Measurements from ENCODE around the gene PCOLCE2. TPM values are rescaled to one million over a fixed set of nuclear protein-coding genes. Genes with fewer than 3 reads are reported as not detected.

The PCOLCE2 gene
- total and polyA plus RNA-seq, 10 of the 15 experiments (the other 5 are each of a cell fraction or from before 2014, with no cell fraction given), result 0.11 to 7.6 (median 0.40) TPM

DNA sequence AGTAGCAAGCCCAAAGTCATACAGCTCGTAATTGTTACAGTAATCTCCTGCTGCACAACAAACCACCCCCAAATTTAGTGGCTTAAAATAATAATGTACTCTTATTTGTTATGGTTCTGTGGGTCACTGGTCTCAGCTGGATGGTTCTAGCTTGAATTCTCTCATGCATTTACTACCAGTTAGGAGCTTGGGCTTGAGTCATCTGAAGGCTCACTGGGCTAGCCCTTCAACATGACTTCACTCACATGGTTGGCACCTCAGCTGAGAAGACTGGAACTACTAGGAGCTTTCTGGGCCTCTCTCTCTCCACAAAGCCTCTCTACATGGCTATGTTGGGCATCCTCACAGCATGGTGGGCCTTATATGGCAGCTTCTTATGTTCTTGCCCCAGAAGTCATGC, 12.5 kb downstream of the PCOLCE2 start (continued):
- TF ChIP-seq IRF4 (IDR thresholded peaks at IDR 0.05; ENCODE audit: low read depth, low read length), result no peak
- TF ChIP-seq ZSCAN29 (IDR thresholded peaks at IDR 0.05), result no peak
- TF ChIP-seq NR2F1 (conservative IDR thresholded peaks at IDR 0.05), result no peak
- no peak for TF ChIP-seq PAX8 (IDR thresholded peaks at IDR 0.05)

DNA sequence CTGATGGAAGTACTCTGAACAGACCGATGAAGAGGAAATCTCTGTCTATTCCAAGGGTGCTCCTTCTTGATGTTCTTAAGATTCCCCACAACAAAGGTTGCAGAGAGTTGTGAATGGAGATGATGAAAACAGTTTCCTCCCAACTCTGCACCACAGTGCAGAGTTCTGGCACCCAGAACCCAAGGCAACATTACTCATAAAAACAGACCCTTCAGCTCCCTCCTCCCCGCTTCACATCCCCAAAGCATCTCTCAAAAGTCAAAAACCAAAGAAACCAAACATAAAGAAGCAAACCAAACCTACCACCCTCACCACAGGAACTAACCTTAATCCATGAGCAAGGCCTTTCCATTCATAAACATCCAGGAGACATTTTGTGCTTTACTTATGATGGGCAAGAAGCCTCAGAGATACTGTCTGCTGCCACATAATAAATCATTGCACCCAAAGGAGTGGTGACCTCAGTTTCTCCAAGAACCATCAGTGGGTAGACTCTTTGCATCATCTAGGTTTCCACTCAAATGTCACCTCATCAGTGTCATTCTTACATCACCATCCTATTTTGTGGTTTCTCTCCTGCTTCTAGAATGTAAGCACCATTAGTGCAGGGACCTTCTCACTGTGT, 13.2 kb downstream of the PCOLCE2 start:
- SMC1A ChIA-PET (ENCODE audit: uncharacterized antibody, unreplicated experiment), result no interaction called here
- no peaks in the 10 kb centered on the region for H3K9me3 ChIP-seq (replicated peaks; ENCODE audit: control insufficient read depth, insufficient read depth, low read length)
- H3K27me3 ChIP-seq (replicated peaks in 1 of 2; ENCODE audit: control insufficient read depth in 2 of 2, insufficient read depth in 2 of 2, low read length in 1 of 2), result no peaks in the 10 kb centered on the region
- H3K79me2 ChIP-seq (ENCODE audit: control insufficient read depth, insufficient read depth, low read length), result no peaks in the 10 kb centered on the region
- no peak overlapping the region for H3K9ac ChIP-seq (ENCODE audit: control insufficient read depth, insufficient read depth, low read length)
- H3K27ac ChIP-seq (ENCODE audit: control insufficient read depth, insufficient read depth), result no peak overlapping the region
- H3K4me2 ChIP-seq (ENCODE audit: control insufficient read depth, insufficient read depth), result no peak overlapping the region
- FAIRE-seq, result no peak
- intact Hi-C loops (cut with micrococcal nuclease; ENCODE audit: unreplicated experiment), result no loop called here
- RAD21 ChIA-PET (ENCODE audit: unreplicated experiment), result no interaction called here
- POLR2A ChIA-PET, result no interaction called here
- H3K4me3 ChIP-seq, result no peak overlapping the region
- DNase-seq (ENCODE audit: low read depth, low spot score), result no peak
- no peak for TF ChIP-seq NR2F1 (conservative IDR thresholded peaks at IDR 0.05)
- TF ChIP-seq, protein P1, sequence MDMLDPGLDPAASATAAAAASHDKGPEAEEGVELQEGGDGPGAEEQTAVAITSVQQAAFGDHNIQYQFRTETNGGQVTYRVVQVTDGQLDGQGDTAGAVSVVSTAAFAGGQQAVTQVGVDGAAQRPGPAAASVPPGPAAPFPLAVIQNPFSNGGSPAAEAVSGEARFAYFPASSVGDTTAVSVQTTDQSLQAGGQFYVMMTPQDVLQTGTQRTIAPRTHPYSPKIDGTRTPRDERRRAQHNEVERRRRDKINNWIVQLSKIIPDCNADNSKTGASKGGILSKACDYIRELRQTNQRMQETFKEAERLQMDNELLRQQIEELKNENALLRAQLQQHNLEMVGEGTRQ (IDR thresholded peaks at IDR 0.05; ENCODE audit: borderline replicate concordance, low read depth, low read length), result no peak
- TF ChIP-seq, protein P2, sequence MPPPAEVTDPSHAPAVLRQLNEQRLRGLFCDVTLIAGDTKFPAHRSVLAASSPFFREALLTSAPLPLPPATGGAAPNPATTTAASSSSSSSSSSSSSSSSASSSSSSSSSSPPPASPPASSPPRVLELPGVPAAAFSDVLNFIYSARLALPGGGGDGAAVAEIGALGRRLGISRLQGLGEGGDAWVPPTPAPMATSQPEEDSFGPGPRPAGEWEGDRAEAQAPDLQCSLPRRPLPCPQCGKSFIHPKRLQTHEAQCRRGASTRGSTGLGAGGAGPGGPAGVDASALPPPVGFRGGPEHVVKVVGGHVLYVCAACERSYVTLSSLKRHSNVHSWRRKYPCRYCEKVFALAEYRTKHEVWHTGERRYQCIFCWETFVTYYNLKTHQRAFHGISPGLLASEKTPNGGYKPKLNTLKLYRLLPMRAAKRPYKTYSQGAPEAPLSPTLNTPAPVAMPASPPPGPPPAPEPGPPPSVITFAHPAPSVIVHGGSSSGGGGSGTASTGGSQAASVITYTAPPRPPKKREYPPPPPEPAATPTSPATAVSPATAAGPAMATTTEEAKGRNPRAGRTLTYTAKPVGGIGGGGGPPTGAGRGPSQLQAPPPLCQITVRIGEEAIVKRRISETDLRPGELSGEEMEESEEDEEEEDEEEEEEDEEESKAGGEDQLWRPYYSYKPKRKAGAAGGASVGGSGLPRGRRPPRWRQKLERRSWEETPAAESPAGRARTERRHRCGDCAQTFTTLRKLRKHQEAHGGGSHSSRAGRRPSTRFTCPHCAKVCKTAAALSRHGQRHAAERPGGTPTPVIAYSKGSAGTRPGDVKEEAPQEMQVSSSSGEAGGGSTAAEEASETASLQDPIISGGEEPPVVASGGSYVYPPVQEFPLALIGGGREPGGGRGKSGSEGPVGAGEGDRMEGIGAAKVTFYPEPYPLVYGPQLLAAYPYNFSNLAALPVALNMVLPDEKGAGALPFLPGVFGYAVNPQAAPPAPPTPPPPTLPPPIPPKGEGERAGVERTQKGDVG (CRISPR knock-in tag; IDR thresholded peaks at IDR 0.05), result no peak
- TF ChIP-seq, protein P3, sequence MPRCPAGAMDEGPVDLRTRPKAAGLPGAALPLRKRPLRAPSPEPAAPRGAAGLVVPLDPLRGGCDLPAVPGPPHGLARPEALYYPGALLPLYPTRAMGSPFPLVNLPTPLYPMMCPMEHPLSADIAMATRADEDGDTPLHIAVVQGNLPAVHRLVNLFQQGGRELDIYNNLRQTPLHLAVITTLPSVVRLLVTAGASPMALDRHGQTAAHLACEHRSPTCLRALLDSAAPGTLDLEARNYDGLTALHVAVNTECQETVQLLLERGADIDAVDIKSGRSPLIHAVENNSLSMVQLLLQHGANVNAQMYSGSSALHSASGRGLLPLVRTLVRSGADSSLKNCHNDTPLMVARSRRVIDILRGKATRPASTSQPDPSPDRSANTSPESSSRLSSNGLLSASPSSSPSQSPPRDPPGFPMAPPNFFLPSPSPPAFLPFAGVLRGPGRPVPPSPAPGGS (IDR thresholded peaks at IDR 0.05; ENCODE audit: borderline replicate concordance, insufficient read depth, low read depth, low read length, poor library complexity, severe bottlenecking), result no peak
- no peak for TF ChIP-seq TCF3 (IDR thresholded peaks at IDR 0.05; ENCODE audit: borderline replicate concordance, insufficient read depth, low read depth, low read length)
- TF ChIP-seq TCF7 (IDR thresholded peaks at IDR 0.05; ENCODE audit: borderline replicate concordance), result no peak
- TF ChIP-seq EGR1 (IDR thresholded peaks at IDR 0.05; ENCODE audit: borderline replicate concordance in 1 of 2, low read depth in 2 of 2, low read length in 2 of 2), result no peak
- no TSS peak for BruUV-seq (replicated peaks)
- H3K36me3 ChIP-seq (ENCODE audit: control insufficient read depth in 2 of 2, insufficient read depth in 2 of 2, low read length in 1 of 2), result no peaks in the 10 kb centered on the region
- no peaks in the 10 kb centered on the region for H4K20me1 ChIP-seq (ENCODE audit: control insufficient read depth, insufficient read depth)
- H2AFZ ChIP-seq (ENCODE audit: control insufficient read depth, low read depth, low read length), result no peak overlapping the region
- in situ Hi-C loops (cut with MboI), result no loop called here
- CTCF ChIA-PET, result interaction anchor here (1.0 kb wide), 1 partner anchor 779 kb away, joined by 3 read pairs; no protein-coding TSS in a partner anchor
- no peaks in the 10 kb centered on the region for H3K4me1 ChIP-seq (ENCODE audit: control insufficient read depth, insufficient read depth, low read length)
- 65% methylated on average over 2 of the region's 2 CpGs for WGBS (ENCODE audit: insufficient coverage, insufficient replicate concordance, low lambda C conversion rate, missing lambda C conversion rate)
- ATAC-seq, result no peak

All from GM12878 (cell line).